ENCODE results near the gene RUSF1.

- TF ChIP-seq EZH2 (IDR thresholded peaks at IDR 0.05; ENCODE audit: insufficient read depth, poor library complexity, severe bottlenecking) (no peak), EZH2phosphoT487 (IDR thresholded peaks at IDR 0.05; ENCODE audit: insufficient read depth, low read depth) (no peak)
Measured at GRCh38 chr16:31474773-31475738, 33.1 kb downstream of the RUSF1 start.
